HG02642 (cell line): Measurements from ENCODE around the gene TBX19.
"Not testable (repeated sequence)": the region's sequence is repeated elsewhere in the genome, so short reads cannot be mapped to it uniquely, and the experiment has no call there.

Source experiments
- ATAC-seq: cut with Tn5 transposase; IDR thresholded peaks from one replicate; pipeline ENCODE4 v1.9.1; 2021; ENCODE audit warnings: mild to moderate bottlenecking; ENCODE audit not compliant: unreplicated experiment, poor library complexity

TBX19 gene

GRCh38 chr1:168348146-168348709 lies 67.6 kb downstream of the TBX19 start:
- ATAC-seq, result no peak

GRCh38 chr1:168354335-168355269 lies 73.9 kb downstream of the TBX19 start:
- not testable (repeated sequence) for ATAC-seq

GRCh38 chr1:168360151-168361021 lies 79.7 kb downstream of the TBX19 start:
- no peak for ATAC-seq

GRCh38 chr1:168361252-168361651 lies 80.6 kb downstream of the TBX19 start:
- no peak for ATAC-seq

DNA sequence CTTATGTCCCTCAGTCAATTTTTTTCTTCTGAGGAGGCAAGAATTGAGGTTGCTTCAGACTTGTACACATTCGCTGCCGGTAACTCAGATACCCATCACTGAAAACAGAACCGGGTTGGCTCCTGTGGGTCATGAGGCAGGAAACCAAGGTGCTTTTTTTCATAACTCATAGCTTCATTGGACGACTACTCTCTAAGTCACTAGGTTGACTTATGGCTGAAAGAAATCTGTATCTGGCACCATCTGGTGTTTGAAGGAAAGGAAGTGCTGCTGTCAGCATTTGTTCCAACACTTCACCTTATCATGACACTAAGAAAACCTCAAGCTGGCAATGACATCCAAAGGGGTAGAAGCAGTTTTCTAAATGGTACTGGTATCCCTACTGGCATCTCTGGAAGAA lies 82.3 kb downstream of the TBX19 start:
- no peak for ATAC-seq
